GM12874 (cell line): Measurements from ENCODE around the gene GRID2.

Experiments used
- TF ChIP-seq, protein P1 (sequence below): IDR thresholded peaks from 2 replicates; pipeline ENCODE4 v1.5.1; 2011; ENCODE audit warnings: low read depth, mild to moderate bottlenecking, control low read depth, low read length, moderate library complexity; ENCODE audit not compliant: insufficient read depth

Gene GRID2

GRCh38 chr4:92501456-92501855, 197.7 kb downstream of the GRID2 start:
- TF ChIP-seq, protein P1, sequence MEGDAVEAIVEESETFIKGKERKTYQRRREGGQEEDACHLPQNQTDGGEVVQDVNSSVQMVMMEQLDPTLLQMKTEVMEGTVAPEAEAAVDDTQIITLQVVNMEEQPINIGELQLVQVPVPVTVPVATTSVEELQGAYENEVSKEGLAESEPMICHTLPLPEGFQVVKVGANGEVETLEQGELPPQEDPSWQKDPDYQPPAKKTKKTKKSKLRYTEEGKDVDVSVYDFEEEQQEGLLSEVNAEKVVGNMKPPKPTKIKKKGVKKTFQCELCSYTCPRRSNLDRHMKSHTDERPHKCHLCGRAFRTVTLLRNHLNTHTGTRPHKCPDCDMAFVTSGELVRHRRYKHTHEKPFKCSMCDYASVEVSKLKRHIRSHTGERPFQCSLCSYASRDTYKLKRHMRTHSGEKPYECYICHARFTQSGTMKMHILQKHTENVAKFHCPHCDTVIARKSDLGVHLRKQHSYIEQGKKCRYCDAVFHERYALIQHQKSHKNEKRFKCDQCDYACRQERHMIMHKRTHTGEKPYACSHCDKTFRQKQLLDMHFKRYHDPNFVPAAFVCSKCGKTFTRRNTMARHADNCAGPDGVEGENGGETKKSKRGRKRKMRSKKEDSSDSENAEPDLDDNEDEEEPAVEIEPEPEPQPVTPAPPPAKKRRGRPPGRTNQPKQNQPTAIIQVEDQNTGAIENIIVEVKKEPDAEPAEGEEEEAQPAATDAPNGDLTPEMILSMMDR, result no peak

GRCh38 chr4:92506933-92507332, 203.2 kb downstream of the GRID2 start:
- TF ChIP-seq, protein P1, result no peak

DNA sequence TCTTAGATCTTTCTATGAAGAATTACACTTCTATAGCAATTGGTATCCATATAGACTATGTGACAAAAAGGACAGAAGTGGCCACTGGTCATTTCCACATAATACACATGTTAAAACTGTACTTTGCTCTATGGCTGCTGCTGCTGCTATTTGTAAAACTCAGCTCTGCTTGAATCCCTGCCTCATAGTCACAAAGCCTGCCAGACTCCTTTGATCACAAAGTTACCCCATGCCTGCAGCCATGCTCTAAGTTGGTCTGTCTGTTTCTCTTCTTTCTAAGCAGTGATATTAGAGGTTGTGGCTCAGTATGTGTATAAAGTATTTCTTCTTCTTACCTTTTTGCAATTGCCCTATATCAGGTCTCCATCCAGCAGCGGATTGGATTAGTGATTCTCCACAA, 210.9 kb downstream of the GRID2 start:
- TF ChIP-seq, protein P1, result no peak

- TF ChIP-seq, protein P1, result no peak
Measured at GRCh38 chr4:92516450-92516849, 212.7 kb downstream of the GRID2 start.

GRCh38 chr4:92519727-92520126, 216.0 kb downstream of the GRID2 start:
- TF ChIP-seq, protein P1, result no peak

- TF ChIP-seq, protein P1, result no peak
Measured at GRCh38 chr4:92520563-92520962, 216.8 kb downstream of the GRID2 start.

GRCh38 chr4:92521941-92522340, 218.2 kb downstream of the GRID2 start:
- TF ChIP-seq, protein P1, result no peak

DNA sequence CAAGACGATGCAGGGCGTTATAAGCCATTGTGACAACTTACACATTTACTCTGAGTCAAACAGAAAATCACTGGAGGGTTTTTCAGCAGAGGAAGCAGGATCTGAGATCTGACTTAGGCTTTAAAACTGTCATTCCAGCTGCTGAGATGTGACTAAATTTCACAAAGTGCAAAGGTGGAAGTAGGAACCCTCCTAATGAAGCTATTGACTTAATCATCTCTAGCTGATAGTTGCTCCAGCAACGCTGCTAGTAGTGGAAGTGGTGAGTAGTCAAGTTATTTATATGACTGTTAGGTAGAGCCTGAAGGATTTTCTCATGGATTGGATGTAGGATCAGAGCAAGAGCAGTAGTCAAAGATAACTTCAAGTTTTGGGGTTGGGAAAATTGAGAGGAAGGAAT, 218.6 kb downstream of the GRID2 start:
- TF ChIP-seq, protein P1, result no peak
